Measurements from ENCODE around the gene SHANK1. TPM values are rescaled to one million over a fixed set of nuclear protein-coding genes. Genes with fewer than 3 reads are reported as not detected.

Gene SHANK1
- total RNA-seq, 1 experiment from 2014 or later: 6.3 TPM

DNA sequence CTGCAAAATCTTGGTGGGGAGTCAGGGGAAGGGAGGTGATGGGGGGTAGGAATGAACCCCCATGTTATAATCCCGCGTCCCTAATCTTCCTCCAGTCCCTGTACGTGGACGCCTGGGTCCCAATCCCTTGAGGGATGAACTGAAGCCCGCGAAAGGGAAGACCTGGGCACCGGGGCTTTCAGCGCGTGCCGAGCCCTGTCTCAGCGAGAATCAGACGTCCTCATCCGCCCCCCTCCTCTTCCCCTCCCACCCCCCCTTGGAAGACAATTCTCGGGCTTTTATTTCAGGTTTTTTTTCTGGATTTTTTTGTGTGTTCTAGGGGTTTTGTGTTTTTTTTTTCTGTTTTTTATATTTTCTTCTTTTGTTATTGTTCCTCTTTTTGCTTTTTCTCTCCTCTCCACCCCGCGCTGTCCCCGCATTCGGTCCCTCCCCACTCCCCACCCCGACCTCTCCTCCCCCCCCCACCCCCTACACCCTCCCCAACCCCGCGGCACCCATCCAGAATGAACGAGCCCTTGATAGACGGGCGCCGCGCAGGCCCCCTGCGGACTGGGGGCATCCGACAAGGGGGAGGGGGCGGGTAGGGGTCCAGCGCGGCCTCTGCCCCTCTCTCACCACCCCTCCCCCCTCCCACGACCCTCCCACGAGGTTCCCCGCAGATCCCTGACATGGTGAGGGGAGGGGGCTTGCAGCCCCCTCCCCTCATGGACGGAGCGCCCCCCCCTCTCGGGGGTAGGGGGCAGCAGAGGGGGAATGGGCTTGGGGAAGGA is 60.1 kb downstream of the SHANK1 start:
- no peak for DNase-seq (ENCODE audit: low read depth)

GRCh38 chr19:50658441-50659317 is 60.9 kb downstream of the SHANK1 start:
- DNase-seq (ENCODE audit: low read depth): no peak

DNA sequence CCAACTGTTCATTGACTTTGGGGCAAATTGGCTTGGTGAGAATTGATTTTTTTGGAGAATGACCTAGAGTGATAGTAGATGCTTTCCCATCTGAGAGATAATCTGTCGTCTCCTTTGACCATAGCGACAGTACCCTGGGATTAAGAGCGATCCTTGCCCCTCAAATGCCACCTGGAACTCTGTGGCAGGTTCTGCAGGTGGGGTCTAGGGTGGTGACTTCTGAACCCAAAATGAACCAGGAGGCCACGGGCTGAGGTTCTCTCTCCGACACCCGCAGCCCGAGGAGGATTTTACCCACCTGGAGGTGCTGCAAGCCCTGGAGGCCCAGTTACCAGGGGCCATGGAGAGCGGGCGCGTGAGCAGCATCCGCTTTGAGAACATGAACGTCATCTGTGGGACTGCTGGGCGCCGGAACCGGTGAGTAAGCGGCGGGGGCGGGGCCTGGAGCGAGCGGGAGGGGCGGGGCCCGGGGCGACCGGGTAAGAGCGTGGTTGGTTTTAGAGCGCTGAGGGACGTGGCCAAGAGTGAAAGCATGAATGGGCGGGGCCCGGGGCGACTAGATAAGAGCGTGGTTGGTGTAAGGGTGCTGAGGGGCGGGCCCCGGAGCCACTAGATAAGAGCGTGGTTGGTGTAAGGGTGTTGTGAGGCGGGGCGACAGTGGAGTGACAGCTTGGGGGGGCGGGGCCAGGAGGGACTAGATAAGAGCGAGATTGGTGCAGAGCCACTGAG is 61.7 kb downstream of the SHANK1 start:
- DNase-seq (ENCODE audit: low read depth): peak; percentile 49

- no peak for DNase-seq (ENCODE audit: low read depth)
Observed at GRCh38 chr19:50657222-50657669, 62.4 kb downstream of the SHANK1 start.

DNA sequence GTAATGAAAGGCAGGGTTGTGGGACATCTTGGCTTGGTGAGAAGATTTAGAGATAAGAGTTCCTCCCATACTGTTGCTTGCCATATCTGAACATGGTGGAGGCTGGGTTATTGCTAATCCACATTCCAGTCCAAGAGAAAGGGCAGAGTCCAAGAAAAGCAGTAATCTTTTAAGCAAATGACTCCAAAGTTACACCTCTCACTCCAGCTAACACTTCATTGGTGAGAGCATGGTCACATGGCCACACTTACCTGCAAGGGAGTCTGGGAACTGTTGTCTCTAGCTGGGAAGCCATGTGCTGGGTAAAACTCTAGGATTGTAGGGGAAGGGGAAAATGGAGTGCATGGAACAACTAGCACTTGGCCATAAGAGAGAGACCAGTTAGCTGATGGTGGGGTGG is 64.7 kb downstream of the SHANK1 start:
- no peak for DNase-seq (ENCODE audit: low read depth)

DNA sequence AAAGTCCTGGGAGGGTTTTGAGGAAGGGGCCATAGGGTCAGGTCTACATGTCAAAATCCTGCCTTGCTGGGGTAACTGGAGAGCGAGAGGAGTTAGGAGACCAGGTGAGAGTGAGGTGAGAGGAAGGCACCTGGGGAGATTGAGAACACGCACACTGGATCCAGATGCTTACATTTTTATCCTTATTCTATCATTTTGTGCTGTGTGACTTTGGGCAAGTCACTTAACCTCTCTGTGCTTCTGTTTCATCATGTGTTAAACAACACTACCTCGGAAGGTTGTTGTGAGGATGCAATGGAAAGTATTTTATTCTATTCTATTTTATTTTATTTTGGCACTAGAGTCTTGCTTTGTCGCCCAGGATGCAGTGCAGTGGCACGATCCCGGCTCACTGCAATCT is 66.9 kb downstream of the SHANK1 start:
- no peak for DNase-seq (ENCODE audit: low read depth)

DNA sequence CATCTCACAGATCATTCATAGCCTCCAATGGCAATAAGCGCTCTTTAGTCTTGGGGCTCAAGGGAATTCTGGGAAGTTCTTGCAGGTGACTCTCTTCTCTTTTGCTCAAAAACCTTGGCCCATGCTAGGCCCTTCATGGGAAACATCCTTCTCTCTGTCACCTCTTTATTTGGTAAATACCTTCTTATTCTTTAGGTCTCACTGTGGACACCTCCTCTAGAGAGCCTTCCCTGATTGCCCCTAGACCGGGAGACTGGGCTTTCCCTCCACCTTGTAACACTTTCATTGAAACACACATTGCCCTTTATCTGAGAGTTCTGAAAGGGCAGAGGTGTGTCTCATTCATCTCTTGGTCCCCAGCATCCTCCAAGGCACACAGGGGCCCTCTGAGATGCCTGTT is 68.4 kb downstream of the SHANK1 start:
- DNase-seq (ENCODE audit: low read depth): no peak

DNA sequence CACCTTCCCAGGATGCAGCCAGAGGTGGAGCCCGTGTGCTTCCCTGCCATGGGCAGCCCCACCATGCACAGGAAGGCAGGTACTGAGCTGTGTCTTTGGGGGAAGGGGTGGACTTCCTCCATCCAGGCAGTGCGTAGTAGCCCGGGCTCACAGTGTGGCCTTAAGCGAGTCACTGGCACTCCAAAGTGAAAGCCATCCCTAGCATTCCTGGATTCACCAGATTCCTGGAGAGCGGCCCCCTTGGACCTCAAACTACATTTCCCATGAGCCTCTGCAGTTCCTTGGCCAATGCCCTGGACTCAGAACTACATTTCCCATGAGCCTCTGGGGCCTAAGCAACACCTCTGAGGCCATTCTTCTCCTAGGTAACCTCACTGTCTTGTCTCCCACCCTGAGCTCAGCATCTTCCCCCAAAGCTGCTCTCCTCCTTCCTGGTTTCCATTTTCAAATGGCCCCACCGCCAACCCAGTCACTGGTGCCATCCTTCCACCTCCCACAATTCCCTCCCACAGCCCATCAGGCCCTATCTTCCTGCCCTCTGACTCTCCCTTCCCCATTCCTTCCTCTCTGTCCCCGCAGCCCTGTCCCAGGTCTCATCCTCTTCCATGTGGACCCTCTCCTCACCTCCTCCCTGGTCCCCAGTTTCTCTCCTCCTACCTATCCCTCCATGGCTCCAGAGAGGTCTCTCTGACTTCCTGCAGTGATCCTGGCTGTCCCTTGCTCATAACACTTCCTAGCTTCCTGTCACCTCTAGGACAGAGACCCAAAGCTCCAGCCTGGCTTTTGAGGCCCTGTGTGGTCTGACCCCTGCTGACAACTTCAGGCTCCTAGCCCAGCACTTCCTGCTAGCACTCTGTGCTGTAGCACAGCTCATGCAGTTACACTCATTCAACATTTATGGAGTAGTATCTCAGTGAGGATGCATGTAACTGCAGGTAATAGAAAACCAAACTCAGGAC is 69.9 kb downstream of the SHANK1 start, which contains the start of gene C19orf81:
Gene C19orf81, plus strand, starts transcription at position 13 of the 959 bp plus-strand sequence. Its CDS starts 0 bp downstream, at position 13.
- DNase-seq (ENCODE audit: low read depth): peak; percentile 7

DNA sequence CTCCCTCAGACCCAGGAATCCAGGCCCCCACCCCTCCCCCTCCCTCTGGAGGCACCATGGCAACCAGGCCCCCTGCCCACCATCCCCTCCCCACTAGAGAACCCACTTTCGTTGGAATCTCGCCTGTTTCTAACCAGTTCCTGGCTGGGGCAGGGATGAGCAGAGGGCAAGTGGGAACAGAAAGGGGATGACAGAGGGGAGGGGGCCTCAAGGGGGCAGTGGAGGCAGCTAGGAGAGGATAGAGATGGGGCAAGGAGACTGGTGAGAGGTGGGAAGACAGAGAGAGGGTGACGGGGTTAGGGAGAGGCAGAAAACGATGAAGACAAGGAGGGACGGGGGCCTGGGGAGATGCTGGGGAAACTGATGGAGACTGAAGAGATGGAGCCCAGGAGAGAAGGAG is 70.9 kb downstream of the SHANK1 start:
- DNase-seq (ENCODE audit: low read depth): no peak

DNA sequence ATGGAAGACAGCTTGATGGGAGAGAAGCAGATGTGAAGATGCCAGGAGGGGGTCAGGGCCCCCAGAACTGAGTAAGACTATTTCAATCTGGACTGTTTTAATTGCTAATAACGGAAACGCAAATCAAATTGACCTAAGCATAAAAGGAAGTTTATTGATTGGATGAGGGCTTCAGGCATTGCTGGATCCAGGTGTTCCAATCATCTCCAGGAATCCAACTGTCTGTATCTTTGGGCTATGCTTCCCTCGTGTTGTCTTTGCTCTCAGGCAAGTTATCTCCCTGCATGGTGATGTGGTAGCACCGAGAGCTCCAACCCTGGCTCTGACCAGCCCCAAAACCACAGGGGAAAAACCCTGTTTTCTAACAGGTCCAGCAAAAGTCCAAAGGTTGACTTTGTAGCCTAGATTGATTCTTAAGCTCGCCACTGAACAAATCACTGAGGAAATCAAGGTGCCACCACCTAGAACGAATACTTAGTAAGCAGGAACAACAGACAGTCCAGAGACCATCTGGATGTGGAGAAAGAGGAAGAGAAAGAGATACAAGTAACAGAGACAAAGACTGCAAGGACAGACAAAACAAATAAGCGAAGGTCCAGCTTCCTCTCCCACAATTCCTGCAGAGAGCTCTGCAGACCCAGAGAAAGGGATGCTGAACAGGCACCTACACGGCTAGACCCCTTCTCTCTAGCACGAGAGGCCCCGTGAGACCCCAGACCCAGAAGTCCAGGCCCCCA is 71.6 kb downstream of the SHANK1 start:
- no peak for DNase-seq (ENCODE audit: low read depth)

GRCh38 chr19:50646074-50646807 is 73.4 kb downstream of the SHANK1 start:
- peak; percentile 74 for DNase-seq (ENCODE audit: low read depth)

GRCh38 chr19:50645107-50645506 is 74.5 kb downstream of the SHANK1 start:
- no peak for DNase-seq (ENCODE audit: low read depth)

DNA sequence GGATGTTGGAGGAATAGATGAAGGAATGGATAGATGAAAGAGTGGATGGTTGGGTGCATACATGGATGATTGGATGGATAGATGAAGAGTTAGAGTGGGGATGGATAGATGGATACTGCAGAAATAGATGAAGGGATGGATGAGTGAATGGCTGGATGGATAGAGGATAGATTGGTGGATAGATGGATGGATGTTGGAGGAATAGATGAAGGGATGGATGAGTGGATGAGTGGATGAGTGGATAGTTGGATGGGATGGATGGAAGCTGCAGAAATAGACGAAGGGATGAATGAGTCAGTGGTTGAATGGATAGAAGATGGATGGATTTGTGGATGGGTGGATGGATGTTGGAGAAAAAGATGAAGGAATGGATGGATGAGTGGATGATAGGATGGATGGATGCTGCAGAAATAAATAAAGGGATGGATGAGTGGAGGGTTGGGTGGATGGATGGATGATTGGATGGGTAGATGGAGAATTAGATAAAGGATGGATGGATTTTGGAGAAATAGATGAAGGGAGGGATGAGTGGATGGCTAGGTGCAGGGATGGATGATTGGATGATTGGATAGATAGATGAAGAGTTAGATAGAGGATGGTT is 75.2 kb downstream of the SHANK1 start:
- no peak for DNase-seq (ENCODE audit: low read depth)

DNA sequence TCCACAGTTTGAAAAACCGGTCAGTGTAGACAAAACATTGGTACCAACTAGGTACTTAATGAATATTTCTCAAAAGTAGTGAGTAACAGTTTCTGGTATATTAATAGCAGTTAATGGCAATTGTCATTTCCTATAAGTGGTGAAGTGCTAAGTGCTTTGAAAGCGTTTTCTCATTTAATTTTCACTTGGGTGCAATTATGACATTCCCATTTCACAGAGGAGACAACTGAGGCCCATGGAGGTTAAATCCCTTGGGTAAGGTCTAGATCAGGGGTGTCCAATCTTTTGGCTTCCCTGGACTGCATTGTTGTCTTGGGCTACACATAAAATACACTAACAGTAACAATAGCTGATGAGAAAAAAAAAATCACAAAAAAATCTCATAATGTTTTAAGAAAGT is 79.2 kb downstream of the SHANK1 start:
- DNase-seq (ENCODE audit: low read depth): no peak

- DNase-seq (ENCODE audit: low read depth): peak; percentile 15
Observed at GRCh38 chr19:50639121-50640112, 80.2 kb downstream of the SHANK1 start, which contains the start of gene SYT3. Gene SYT3 (minus strand): TSS chr19:50639881. CDS start chr19:50637411, 2,470 bp downstream.

DNA sequence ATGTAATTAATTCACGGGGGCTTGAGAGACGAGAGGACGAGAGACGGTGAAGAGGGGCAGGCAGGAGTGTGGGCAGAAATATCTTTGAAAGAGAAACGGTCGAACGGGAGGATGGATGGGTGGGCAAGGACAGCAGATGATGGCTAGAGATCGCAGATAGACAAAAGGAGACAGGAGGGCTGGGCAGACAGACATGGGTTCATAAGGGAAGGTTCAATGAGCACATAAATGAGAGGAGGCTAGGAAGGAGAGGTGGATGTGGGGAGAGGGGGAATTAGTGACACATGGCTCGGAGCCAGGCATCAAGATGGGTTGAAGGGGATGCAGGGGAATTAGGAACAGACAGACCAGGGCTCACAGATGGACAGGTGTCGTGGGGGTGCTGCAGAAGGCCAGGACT is 81.0 kb downstream of the SHANK1 start:
- DNase-seq (ENCODE audit: low read depth): no peak

GRCh38 chr19:50636317-50637085 is 83.1 kb downstream of the SHANK1 start:
- DNase-seq (ENCODE audit: low read depth): no peak

Data from LHCN-M2 (cell line).